Smooth muscle cell (in vitro differentiated cells): ENCODE data around the gene GRID1. TPM values are rescaled to one million over a fixed set of nuclear protein-coding genes. Genes with fewer than 3 reads are reported as not detected.

Experiments used
- DNase-seq: peaks from one replicate; lab custom pipeline; 2025; ENCODE audit not compliant: unreplicated experiment; lab: John Stamatoyannopoulos, UW
- H2AFZ ChIP-seq: fragments of 200-600 bp; sonication (generic); 2 replicates; pipeline ENCODE4 v1.6.0; 2016; ENCODE audit warnings: antibody characterized with exemption, low read depth, mild to moderate bottlenecking
- H3F3A ChIP-seq: fragments of 200-600 bp; sonication (generic); 2 replicates; pipeline ENCODE4 v1.6.0; 2017; ENCODE audit warnings: antibody characterized with exemption, low read depth
- H3K27ac ChIP-seq: fragments of 200-600 bp; sonication (generic); 2 replicates; pipeline ENCODE4 v1.5.1; 2016; ENCODE audit warnings: low read depth, mild to moderate bottlenecking
- H3K27me3 ChIP-seq: fragments of 200-600 bp; sonication (generic); 2 replicates; pipeline ENCODE4 v1.6.1; 2016; ENCODE audit warnings: low read depth, mild to moderate bottlenecking
- H3K36me3 ChIP-seq: fragments of 200-600 bp; sonication (generic); 2 replicates; pipeline ENCODE4 v1.5.1; 2016; ENCODE audit warnings: low read depth
- H3K4me1 ChIP-seq: fragments of 200-600 bp; sonication (generic); 2 replicates; pipeline ENCODE4 v1.5.1; 2016; ENCODE audit warnings: low read depth
- H3K4me2 ChIP-seq: fragments of 200-600 bp; sonication (generic); 2 replicates; pipeline ENCODE4 v1.6.0; 2016; ENCODE audit warnings: mild to moderate bottlenecking
- H3K4me3 ChIP-seq: fragments of 200-600 bp; sonication (generic); 2 replicates; pipeline ENCODE4 v1.5.1; 2016; ENCODE audit warnings: mild to moderate bottlenecking
- H3K79me2 ChIP-seq: fragments of 200-600 bp; sonication (generic); 2 replicates; pipeline ENCODE4 v1.6.0; 2016; ENCODE audit warnings: low read depth, mild to moderate bottlenecking
- H3K9ac ChIP-seq: fragments of 200-600 bp; sonication (generic); 2 replicates; pipeline ENCODE4 v1.6.0; 2016; ENCODE audit warnings: low read depth
- H3K9me3 ChIP-seq: fragments of 200-600 bp; sonication (generic); replicated peaks from 2 replicates; pipeline ENCODE4 v1.5.1; 2016; ENCODE audit warnings: low read depth
- H4K20me1 ChIP-seq: fragments of 200-600 bp; sonication (generic); 2 replicates; pipeline ENCODE4 v1.6.0; 2016; ENCODE audit warnings: low read depth
- WGBS: methylation state at CpG from one replicate; pipeline ENCODE4 v1.1.7; 2016; ENCODE audit warnings: low lambda C conversion rate; 5-methylcytosine and 5-hydroxymethylcytosine counted together
- polyA plus RNA-seq: library from polyadenylated mRNA; unstranded; fragments of >200 nt; fragmentation: Nextera tagmentation; extraction: Ambion mirVana; gene quantifications from 2 replicates; pipeline ENCODE4 v1.2.1, GENCODE V29; 2016
- total RNA-seq: library from RNA; depleted of rRNA; stranded (reverse); fragments of >200 nt; gene quantifications from 2 replicates; pipeline ENCODE4 v1.2.3, GENCODE V29; 2014
- TF ChIP-seq, protein P1 (sequence below): fragments of 200-600 bp; sonication (generic); IDR thresholded peaks from 2 replicates; pipeline ENCODE4 v1.5.1; 2017; ENCODE audit warnings: borderline replicate concordance, mild to moderate bottlenecking, antibody characterized with exemption; ENCODE audit not compliant: insufficient read depth, poor library complexity, severe bottlenecking

GRID1 gene
- total and polyA plus RNA-seq, 2 experiments from 2014 or later = 4.4 to 7.4 TPM

DNA sequence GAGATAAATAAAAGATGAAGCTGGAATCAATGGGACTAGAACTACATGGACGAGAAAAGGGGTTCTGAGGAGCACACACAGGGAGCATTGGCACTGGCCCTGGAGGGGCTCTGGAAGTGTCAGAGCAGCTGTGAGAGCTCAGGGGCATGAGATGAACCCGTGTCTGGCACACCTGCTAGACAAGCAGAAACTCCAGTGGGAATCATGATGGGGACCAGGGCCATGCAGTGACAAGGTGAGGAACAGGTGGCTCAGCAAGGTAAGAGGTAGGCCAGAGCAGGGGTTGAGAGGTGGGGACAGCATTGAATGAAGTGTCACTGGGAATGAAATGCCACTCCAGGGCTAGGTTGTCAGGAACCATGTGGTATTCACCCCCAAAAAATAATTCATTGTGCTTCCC, 588.5 kb downstream of the GRID1 start:
- no peaks in the 10 kb centered on the region for H3F3A ChIP-seq
- no peak overlapping the region for H3K4me3 ChIP-seq
- no peaks in the 10 kb centered on the region for H3K79me2 ChIP-seq
- no peak overlapping the region for H2AFZ ChIP-seq
- no peaks in the 10 kb centered on the region for H4K20me1 ChIP-seq
- no peak overlapping the region for H3K27ac ChIP-seq
- H3K27me3 ChIP-seq = no peaks in the 10 kb centered on the region
- WGBS = 81% methylated on average over 2 of the region's 2 CpGs
- no peaks in the 10 kb centered on the region for H3K4me1 ChIP-seq
- TF ChIP-seq, protein P1, sequence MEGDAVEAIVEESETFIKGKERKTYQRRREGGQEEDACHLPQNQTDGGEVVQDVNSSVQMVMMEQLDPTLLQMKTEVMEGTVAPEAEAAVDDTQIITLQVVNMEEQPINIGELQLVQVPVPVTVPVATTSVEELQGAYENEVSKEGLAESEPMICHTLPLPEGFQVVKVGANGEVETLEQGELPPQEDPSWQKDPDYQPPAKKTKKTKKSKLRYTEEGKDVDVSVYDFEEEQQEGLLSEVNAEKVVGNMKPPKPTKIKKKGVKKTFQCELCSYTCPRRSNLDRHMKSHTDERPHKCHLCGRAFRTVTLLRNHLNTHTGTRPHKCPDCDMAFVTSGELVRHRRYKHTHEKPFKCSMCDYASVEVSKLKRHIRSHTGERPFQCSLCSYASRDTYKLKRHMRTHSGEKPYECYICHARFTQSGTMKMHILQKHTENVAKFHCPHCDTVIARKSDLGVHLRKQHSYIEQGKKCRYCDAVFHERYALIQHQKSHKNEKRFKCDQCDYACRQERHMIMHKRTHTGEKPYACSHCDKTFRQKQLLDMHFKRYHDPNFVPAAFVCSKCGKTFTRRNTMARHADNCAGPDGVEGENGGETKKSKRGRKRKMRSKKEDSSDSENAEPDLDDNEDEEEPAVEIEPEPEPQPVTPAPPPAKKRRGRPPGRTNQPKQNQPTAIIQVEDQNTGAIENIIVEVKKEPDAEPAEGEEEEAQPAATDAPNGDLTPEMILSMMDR = no peak
- no peak overlapping the region for H3K4me2 ChIP-seq
- no peak for DNase-seq
- H3K9ac ChIP-seq = no peak overlapping the region
- no peaks in the 10 kb centered on the region for H3K36me3 ChIP-seq
- no peaks in the 10 kb centered on the region for H3K9me3 ChIP-seq

DNA sequence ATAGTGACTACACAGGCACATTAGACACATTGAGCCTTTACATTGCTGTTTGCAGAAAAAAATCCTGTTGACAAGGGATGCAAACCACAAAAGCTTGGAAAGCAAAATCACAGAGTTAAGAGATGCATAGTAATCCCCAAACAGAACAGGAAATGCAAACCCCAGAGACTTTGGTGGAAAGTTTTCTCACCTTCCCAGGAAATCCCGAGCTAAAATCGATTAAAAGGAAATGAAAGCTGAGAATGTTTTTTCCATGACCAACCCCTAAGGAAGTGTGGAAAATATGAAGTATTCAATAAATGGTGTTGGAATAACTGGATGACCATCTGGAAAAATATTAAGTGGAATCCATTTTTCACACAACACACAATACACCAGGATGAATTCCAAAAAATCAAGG, 598.7 kb downstream of the GRID1 start:
- Histone ChIP-seq H3K9ac (no peak overlapping the region), H4K20me1 (no peaks in the 10 kb centered on the region), H3K4me1 (no peaks in the 10 kb centered on the region), H3F3A (no peaks in the 10 kb centered on the region), H3K4me2 (no peak overlapping the region), H3K9me3 (no peaks in the 10 kb centered on the region), H3K4me3 (no peak overlapping the region), H3K27me3 (no peaks in the 10 kb centered on the region), H3K27ac (no peak overlapping the region), H3K36me3 (no peaks in the 10 kb centered on the region), H3K79me2 (no peaks in the 10 kb centered on the region), H2AFZ (no peak overlapping the region)
- TF ChIP-seq, protein P1 = no peak
- DNase-seq = no peak
- 50% methylated on average over 2 of the region's 2 CpGs for WGBS

DNA sequence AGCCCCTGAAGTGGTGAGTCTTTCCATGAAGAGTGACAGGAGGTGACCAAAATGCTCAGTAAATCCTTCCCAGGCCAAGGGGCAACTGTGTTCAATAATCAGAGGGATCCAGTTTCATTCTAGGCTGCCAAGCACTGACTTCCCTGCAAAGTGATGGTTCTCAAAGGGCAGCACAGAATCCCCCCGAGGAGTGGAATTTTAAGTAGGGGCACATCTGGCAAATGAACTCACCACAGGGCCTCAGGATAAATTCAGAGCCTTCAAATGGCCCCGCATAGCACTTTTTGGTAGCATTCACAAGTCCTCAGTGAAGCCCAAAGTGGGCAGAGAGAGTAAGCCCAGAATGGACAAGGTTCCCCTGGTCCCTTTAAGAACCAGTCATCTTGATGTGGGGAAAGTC, 602.5 kb downstream of the GRID1 start:
- H3K27me3 ChIP-seq = no peaks in the 10 kb centered on the region
- no peak for DNase-seq
- H3F3A ChIP-seq = no peaks in the 10 kb centered on the region
- no peak overlapping the region for H2AFZ ChIP-seq
- WGBS = 87% methylated on average over 2 of the region's 2 CpGs
- H3K4me2 ChIP-seq = no peak overlapping the region
- no peaks in the 10 kb centered on the region for H3K4me1 ChIP-seq
- H3K9me3 ChIP-seq = no peaks in the 10 kb centered on the region
- no peaks in the 10 kb centered on the region for H3K79me2 ChIP-seq
- no peaks in the 10 kb centered on the region for H3K36me3 ChIP-seq
- no peaks in the 10 kb centered on the region for H4K20me1 ChIP-seq
- H3K9ac ChIP-seq = no peak overlapping the region
- H3K27ac ChIP-seq = no peak overlapping the region
- H3K4me3 ChIP-seq = no peak overlapping the region
- TF ChIP-seq, protein P1 = no peak

DNA sequence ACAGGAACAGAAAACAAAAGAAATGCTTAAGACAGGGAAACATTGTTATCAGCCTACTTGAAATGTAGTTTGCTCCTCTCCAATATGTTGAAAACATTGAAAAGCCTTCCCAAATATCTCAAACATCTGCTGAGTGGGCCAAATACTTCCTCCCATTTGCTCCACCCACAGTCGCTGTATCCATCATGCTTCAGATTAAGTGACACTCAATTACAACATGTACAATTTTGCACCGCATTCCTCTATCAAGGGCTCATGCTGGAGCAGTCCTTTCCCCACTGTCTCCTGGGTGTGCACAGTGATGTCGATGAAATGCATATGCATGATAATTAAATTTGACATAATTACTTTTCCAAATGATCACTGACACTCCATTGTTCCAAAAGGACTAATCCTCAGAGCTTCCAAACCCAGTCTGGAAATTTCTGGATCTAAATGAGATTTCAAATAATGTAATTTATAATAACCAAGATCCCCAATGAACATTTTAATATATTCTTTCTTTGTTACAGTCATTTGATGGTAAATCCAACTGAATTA, 604.6 kb downstream of the GRID1 start:
- 95% methylated on average over 3 of the region's 3 CpGs for WGBS
- Histone ChIP-seq H3K27me3 (no peaks in the 10 kb centered on the region), H3F3A (no peaks in the 10 kb centered on the region), H3K9me3 (no peaks in the 10 kb centered on the region), H3K9ac (no peak overlapping the region), H4K20me1 (no peaks in the 10 kb centered on the region), H3K4me2 (no peak overlapping the region), H3K4me3 (no peak overlapping the region), H3K36me3 (no peaks in the 10 kb centered on the region), H3K79me2 (no peaks in the 10 kb centered on the region), H3K4me1 (no peaks in the 10 kb centered on the region), H3K27ac (no peak overlapping the region), H2AFZ (no peak overlapping the region)
- TF ChIP-seq, protein P1 = no peak
- DNase-seq = no peak
